OCI-LY3 (cell line): ENCODE results near the gene ROBO2.

ENCODE experiments used
- CTCF ChIP-seq: fragments of 200-600, 300-600 bp; sonication (generic); IDR thresholded peaks from 2 replicates; pipeline ENCODE4 v1.5.1; 2014; ENCODE audit warnings: antibody characterized with exemption, low read length, low read depth
- EZH2phosphoT487 ChIP-seq: fragments of 200-600 bp; shearing (Covaris generic); IDR thresholded peaks from 2 replicates; pipeline ENCODE4 v1.6.1; 2018; ENCODE audit warnings: antibody characterized with exemption, mixed run types, low read depth

- TF ChIP-seq CTCF (no peak), EZH2phosphoT487 (no peak)
Measured at GRCh38 chr3:77122652-77123051, 82.8 kb downstream of the ROBO2 start.
